ENCODE measurements around the gene TOE1. TPM values are rescaled to one million over a fixed set of nuclear protein-coding genes. Genes with fewer than 3 reads are reported as not detected.

Gene TOE1
- total and polyA plus RNA-seq, 2 of the 8 experiments (the other 6 are each of a cell fraction or from before 2014, with no cell fraction given), result 15.2 to 25.8 TPM

DNA sequence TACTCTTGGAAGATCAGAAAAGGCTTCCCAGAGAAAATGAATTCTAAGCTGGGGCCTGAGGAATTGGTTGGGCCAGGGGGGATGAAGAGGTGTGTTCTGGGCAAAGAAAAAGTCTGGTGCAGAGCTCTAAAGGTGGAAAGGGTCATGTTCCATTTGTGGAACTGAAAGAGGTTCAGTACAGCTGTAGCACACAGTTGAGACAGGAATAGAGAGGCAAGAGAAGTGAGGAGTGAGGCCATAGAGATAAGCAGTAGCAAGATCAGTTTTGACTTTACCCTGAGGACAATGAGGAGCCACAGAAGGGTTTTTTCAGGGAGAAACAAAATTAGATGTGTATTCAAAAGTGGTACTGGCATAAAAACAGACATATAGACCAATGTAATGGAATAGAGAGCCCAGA lies 30.6 kb downstream of the TOE1 start:
- H3K14ac ChIP-seq (ENCODE audit: insufficient read length), result no peak overlapping the region
- H3K79me1 ChIP-seq (ENCODE audit: low read depth, low read length), result no peaks in the 10 kb centered on the region
- FAIRE-seq (no peak), DNase-seq (ENCODE audit: low read depth in 1 of 2, low spot score in 2 of 2) (no peak)
- H3K4me2 ChIP-seq (ENCODE audit: insufficient read depth in 1 of 2, low read depth in 2 of 2, low read length in 2 of 2), result no peak overlapping the region
- no peak overlapping the region for H3K27ac ChIP-seq (ENCODE audit: low read depth, low read length)
- H3K9me3 ChIP-seq (ENCODE audit: insufficient read depth in 2 of 2, low read depth in 1 of 2, low read length in 1 of 2), result no peaks in the 10 kb centered on the region
- no peak overlapping the region for H2BK12ac ChIP-seq (ENCODE audit: low read depth, low read length)
- no peaks in the 10 kb centered on the region for H3K27me3 ChIP-seq (replicated peaks in 1 of 4; ENCODE audit: control insufficient read depth in 3 of 4, extremely low read depth in 1 of 4, insufficient read depth in 3 of 4, low read length in 3 of 4)
- no peak overlapping the region for H3K23ac ChIP-seq (ENCODE audit: insufficient read length)
- ChIA-PET POLR2A (ENCODE audit: partially characterized antibody) (interaction anchor here (1.7 kb wide), 1 partner anchor 15 kb away, joined by 3 read pairs; no protein-coding TSS in a partner anchor), CTCF (ENCODE audit: partially characterized antibody) (interaction anchor here (1.2 kb wide), 1 partner anchor 184 kb away, joined by 3 read pairs; no protein-coding TSS in a partner anchor)
- no peaks in the 10 kb centered on the region for H3K23me2 ChIP-seq (ENCODE audit: low read depth, low read length)
- no peak overlapping the region for H4K91ac ChIP-seq (replicated peaks; ENCODE audit: insufficient read length, low read length)
- H2AK5ac ChIP-seq (ENCODE audit: low read depth, low read length), result no peak overlapping the region
- H3K18ac ChIP-seq (ENCODE audit: extremely low read depth, low read length), result no peak overlapping the region
- H2BK15ac ChIP-seq (ENCODE audit: low read length), result no peak overlapping the region
- no peaks in the 10 kb centered on the region for H3K36me3 ChIP-seq (ENCODE audit: control insufficient read depth in 2 of 4, insufficient read depth in 4 of 4, low read length in 3 of 4)
- H2BK120ac ChIP-seq (replicated peaks; ENCODE audit: low read depth, low read length), result no peak overlapping the region
- H2BK20ac ChIP-seq (ENCODE audit: low read length), result no peak overlapping the region
- H2AFZ ChIP-seq (ENCODE audit: low read length), result no peak overlapping the region
- H4K5ac ChIP-seq (ENCODE audit: insufficient read length, low read depth, low read length), result no peak overlapping the region
- no peak overlapping the region for H4K8ac ChIP-seq (ENCODE audit: extremely low read depth, insufficient read depth, low read length)
- H3K4ac ChIP-seq (replicated peaks; ENCODE audit: insufficient read length, low read depth, low read length), result no peak overlapping the region
- no peaks in the 10 kb centered on the region for H4K20me1 ChIP-seq (replicated peaks in 1 of 2; ENCODE audit: control insufficient read depth in 1 of 2, insufficient read depth in 2 of 2, low read length in 2 of 2)
- no peak overlapping the region for H2BK5ac ChIP-seq (ENCODE audit: low read depth, low read length)
- no peaks in the 10 kb centered on the region for H3K4me1 ChIP-seq (replicated peaks in 1 of 4; ENCODE audit: control insufficient read depth in 3 of 4, insufficient read depth in 4 of 4, low read length in 3 of 4)
- H3K56ac ChIP-seq (replicated peaks; ENCODE audit: insufficient read length, low read depth, low read length), result no peak overlapping the region
- H3K9ac ChIP-seq (replicated peaks in 1 of 4; ENCODE audit: extremely low read depth in 1 of 4, low read depth in 3 of 4, low read length in 3 of 4), result no peak overlapping the region
- no peak overlapping the region for H3K4me3 ChIP-seq (ENCODE audit: extremely low read depth in 1 of 4, insufficient read depth in 2 of 4, low read depth in 3 of 4, low read length in 4 of 4)
- H3K79me2 ChIP-seq (ENCODE audit: control insufficient read depth in 1 of 2, insufficient read depth in 2 of 2, low read length in 2 of 2), result no peaks in the 10 kb centered on the region
- TF ChIP-seq RXRA (IDR thresholded peaks at IDR 0.05; ENCODE audit: insufficient read depth, low read depth, low read length) (no peak), FOSL1 (IDR thresholded peaks at IDR 0.05; ENCODE audit: insufficient read depth, low read depth, low read length) (no peak)
